GM23248 (cell line): Measurements from ENCODE around the gene GDPD5.

Experiments
- EZH2 ChIP-seq: fragments of 200-600 bp; sonication (generic); IDR thresholded peaks from 2 replicates; pipeline ENCODE4 v1.6.1; 2018; ENCODE audit warnings: antibody characterized with exemption, mild to moderate bottlenecking; ENCODE audit not compliant: insufficient read depth, poor library complexity, severe bottlenecking
- EZH2phosphoT487 ChIP-seq: fragments of 200-600 bp; sonication (generic); IDR thresholded peaks from 2 replicates; pipeline ENCODE4 v1.6.1; 2018; ENCODE audit warnings: antibody characterized with exemption, moderate library complexity, mild to moderate bottlenecking, low read depth; ENCODE audit not compliant: insufficient read depth

GRCh38 chr11:75436806-75437205 lies 88.9 kb downstream of the GDPD5 start:
- no peak for TF ChIP-seq EZH2
- TF ChIP-seq EZH2phosphoT487, result no peak
